LNCAP (cell line): Measurements from ENCODE around the gene TCP11L1.

Source experiments
- CTCF ChIP-seq: fragments of 450-650 bp; IDR thresholded peaks from 2 replicates; pipeline ENCODE4 v1.5.1; 2017; ENCODE audit warnings: mild to moderate bottlenecking

Gene TCP11L1, protein sequence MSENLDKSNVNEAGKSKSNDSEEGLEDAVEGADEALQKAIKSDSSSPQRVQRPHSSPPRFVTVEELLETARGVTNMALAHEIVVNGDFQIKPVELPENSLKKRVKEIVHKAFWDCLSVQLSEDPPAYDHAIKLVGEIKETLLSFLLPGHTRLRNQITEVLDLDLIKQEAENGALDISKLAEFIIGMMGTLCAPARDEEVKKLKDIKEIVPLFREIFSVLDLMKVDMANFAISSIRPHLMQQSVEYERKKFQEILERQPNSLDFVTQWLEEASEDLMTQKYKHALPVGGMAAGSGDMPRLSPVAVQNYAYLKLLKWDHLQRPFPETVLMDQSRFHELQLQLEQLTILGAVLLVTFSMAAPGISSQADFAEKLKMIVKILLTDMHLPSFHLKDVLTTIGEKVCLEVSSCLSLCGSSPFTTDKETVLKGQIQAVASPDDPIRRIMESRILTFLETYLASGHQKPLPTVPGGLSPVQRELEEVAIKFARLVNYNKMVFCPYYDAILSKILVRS

GRCh38 chr11:33039274-33040032, at the start of gene TCP11L1:
Gene TCP11L1, plus strand, starts transcription at chr11:33039572. Its CDS starts 4,202 bp downstream, at chr11:33043774.
- no peak for TF ChIP-seq CTCF

DNA sequence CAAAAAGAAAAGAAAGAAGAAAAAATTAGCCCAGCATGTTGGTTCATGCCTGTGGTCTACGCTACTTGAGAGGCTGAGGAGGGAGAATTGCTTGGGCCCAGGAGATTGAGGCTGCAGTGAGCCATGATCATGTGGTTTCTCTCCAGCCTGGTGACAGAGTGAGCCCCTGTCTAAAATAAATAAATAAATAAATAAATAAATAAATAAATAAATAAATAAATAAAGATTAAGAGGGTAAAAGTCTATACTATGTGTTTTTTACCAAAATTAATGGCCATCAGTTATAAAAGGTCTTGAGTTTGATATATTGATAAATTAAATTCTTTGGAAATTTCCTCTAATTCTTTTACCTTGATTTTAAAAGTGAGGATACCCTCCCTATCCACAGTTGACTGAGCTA, 48.9 kb upstream of the TCP11L1 start:
- TF ChIP-seq CTCF = no peak

DNA sequence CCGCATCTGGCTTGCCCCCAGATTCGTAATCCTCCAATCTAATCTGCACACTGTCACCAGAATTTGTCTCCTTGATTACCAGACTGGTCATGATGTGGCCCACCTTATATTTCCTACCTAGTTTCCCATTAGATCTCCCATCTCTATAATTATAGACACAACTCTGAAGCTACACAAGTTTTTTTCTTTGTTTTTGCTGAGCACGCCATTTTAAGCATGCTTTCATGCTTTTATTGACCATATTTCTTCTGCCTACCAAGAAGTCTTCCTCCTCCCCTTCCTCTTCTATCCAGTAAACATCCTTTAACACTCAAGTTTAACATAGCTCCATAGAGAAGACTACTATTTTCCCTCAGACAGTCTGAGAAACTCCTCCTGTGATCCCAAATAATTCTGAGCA, 47.9 kb upstream of the TCP11L1 start:
- TF ChIP-seq CTCF = no peak

- TF ChIP-seq CTCF = no peak
Measured at GRCh38 chr11:32991898-32992297, 47.5 kb upstream of the TCP11L1 start.

DNA sequence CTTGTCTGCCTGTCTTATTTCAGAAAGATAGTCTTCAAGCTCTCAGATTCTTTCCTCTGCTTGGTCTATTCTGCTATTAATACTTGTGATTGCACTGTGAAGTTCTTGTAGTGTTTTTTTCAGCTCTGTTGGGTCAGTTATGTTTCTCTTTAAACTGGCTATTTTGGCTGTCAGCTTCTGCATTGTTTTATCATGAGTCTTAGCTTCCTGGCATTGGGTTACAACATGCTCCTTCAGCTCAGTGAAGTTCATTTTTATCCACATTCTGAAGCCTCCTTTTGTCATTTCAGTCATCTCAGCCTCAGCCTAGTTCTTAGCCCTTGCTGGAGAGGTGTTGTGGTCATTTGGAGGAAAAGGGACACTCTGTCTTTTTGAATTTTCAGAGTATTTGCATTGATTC, 39.2 kb upstream of the TCP11L1 start:
- TF ChIP-seq CTCF = no peak

DNA sequence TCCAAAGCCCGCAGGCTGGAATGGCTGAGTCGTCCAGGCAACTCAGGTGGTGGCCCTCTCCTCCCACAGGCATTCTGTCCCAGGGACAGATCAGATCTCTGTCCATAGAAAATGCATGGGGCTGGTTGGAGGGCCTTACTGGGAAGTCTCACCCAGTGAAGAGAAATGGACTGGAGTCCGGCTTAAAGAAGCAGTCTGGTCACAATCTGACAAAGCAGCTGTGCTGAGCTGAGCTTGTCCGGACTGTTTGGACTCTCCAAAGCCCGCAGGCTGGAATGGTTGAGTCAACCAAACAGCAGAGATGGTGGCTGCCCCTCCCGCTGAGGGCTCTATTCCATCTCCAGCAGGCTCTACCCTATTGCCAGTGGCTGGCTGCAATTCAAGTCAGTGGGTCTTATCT, 38.1 kb upstream of the TCP11L1 start:
- no peak for TF ChIP-seq CTCF

DNA sequence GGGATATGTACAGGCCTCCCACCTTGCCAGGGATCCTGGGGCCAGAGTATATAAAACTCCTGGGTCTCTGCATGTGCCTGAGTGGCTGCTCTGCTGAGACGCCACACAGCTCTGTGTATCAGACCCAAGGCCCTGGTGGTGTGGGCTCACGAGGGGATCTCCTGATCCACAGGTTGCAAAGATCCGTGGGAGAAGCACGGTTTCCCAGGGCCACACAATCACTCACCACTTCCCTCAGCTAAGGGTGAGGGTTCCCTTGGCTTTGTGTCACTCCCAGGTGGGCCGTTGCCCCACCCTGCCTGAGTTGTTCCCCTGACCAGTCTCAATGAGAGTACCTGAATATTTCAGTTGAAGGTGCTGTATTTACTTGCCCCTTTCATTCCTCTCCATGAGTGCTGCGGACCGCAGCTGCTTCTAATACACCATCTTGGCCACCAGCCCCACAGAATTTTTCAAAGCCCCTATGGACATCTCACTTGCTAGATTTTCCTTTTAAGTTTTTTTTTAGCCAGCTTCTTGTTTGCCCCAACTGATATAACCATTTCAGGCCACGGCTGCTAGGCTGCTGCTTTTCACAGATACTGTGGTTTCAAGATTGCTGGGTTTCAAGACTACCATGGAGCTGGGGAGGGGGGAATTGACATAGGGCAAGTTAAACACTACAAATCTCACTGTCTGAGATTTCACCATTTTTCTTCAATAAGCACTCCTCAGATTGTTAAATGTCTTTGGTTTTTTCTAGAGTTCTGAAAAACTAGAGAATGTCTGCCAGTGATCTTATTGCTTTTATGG, 37.4 kb upstream of the TCP11L1 start:
- TF ChIP-seq CTCF = no peak
